HCT116 (cell line): Measurements from ENCODE around the gene RSPH6A. TPM values are rescaled to one million over a fixed set of nuclear protein-coding genes. Genes with fewer than 3 reads are reported as not detected.

ENCODE experiments used
- ATAC-seq: fragments of 200-7000 bp; cut with Tn5 transposase; 2 replicates; pipeline ENCODE4 v1.9.1; 2020; ENCODE audit warnings: mild to moderate bottlenecking, moderate library complexity
- BruUV-seq: library from RNA; stranded (reverse); fragments of 400-500 nt; replicated peaks from 2 replicates; lab custom pipeline; 2021; lab: Mats Ljungman, UMichigan
- CTCF ChIA-PET: fragments of 300-600 bp; sonication (Branson Sonifier 250); formaldehyde crosslinking; loops from one replicate; lab custom pipeline; 2021; ENCODE audit warnings: antibody characterized with exemption; lab: Charles Lee
- POLR2A ChIA-PET: fragments of 300-600, 350-600 bp; sonication (Branson Sonifier 250); formaldehyde crosslinking; loops from one replicate; lab custom pipeline; 2021; ENCODE audit warnings: antibody characterized with exemption; lab: Charles Lee
- RAD21 ChIA-PET, 2 experiments: fragments of 300-600 bp; sonication (Branson Sonifier 250); formaldehyde crosslinking; loops; one replicate each; lab custom pipeline; 2023; ENCODE audit warnings: low total read pairs in 2 of 2; ENCODE audit not compliant: uncharacterized antibody in 2 of 2, unreplicated experiment in 2 of 2, low non-redundant PET in 1 of 2; lab: Charles Lee
- DNase-seq: peaks from one replicate; pipeline ENCODE4 v3.0.0-alpha.2; 2010; ENCODE audit warnings: low read depth, low spot score
- H2AFZ ChIP-seq: fragments of 200-600 bp; shearing (Covaris generic), sonication (generic); 2 replicates; pipeline ENCODE4 v1.6.1; 2017; ENCODE audit warnings: low read depth, mixed run types, mixed read lengths, antibody characterized with exemption, low read length; ENCODE audit not compliant: poor library complexity, severe bottlenecking
- H3K27ac ChIP-seq: 2 replicates; pipeline ENCODE4 v1.5.1; 2012; ENCODE audit warnings: low read depth, low read length
- H3K27me3 ChIP-seq: fragments of 200-600 bp; sonication (generic); 2 replicates; pipeline ENCODE4 v1.6.1; 2016; ENCODE audit warnings: mixed run types, low read length, mixed read lengths; ENCODE audit not compliant: insufficient read depth
- H3K36me3 ChIP-seq, 2 experiments: fragments of 200-500 bp in 1 of 2; fragments of 200-600 bp in 1 of 2; sonication (Bioruptor generic) in 1 of 2; sonication (generic) in 1 of 2; 2 replicates each; pipeline versions ENCODE4 v1.5.1 to v1.6.1; 2014 to 2016; ENCODE audit warnings: low read length in 2 of 2, inconsistent platforms in 1 of 2, mixed read lengths in 1 of 2, mixed run types in 1 of 2; ENCODE audit not compliant: insufficient read depth in 2 of 2, control insufficient read depth in 1 of 2
- H3K4me1 ChIP-seq, 2 experiments: fragments of 200-600 bp in 1 of 2; sonication (generic) in 1 of 2; 2 replicates each; pipeline versions ENCODE4 v1.5.1 to v1.6.1; 2012 to 2017; ENCODE audit warnings: low read length in 2 of 2, inconsistent platforms in 1 of 2, mild to moderate bottlenecking in 1 of 2, mixed read lengths in 1 of 2, mixed run types in 1 of 2, moderate library complexity in 1 of 2; ENCODE audit not compliant: insufficient read depth in 2 of 2, control insufficient read depth in 1 of 2
- H3K4me2 ChIP-seq: fragments of 200-600 bp; sonication (generic); 2 replicates; pipeline ENCODE4 v1.6.1; 2017; ENCODE audit warnings: mixed run types, low read length, mixed read lengths
- H3K4me3 ChIP-seq, 2 experiments: fragments of 200-600 bp in 1 of 2; sonication (generic) in 1 of 2; replicated peaks in 1 of 2; 2 replicates each; pipeline ENCODE4 v1.5.1; 2011 to 2016; ENCODE audit warnings: low read length in 2 of 2, control low read depth in 1 of 2, low read depth in 1 of 2, mild to moderate bottlenecking in 1 of 2, mixed read lengths in 1 of 2, mixed run types in 1 of 2
- H3K79me2 ChIP-seq: fragments of 200-600 bp; sonication (generic); 2 replicates; pipeline ENCODE4 v1.6.1; 2017; ENCODE audit warnings: mild to moderate bottlenecking, mixed run types, low read length, moderate library complexity, mixed read lengths; ENCODE audit not compliant: insufficient read depth
- H3K9ac ChIP-seq: fragments of 200-600 bp; sonication (generic); 2 replicates; pipeline ENCODE4 v1.6.1; 2016; ENCODE audit warnings: low read length, mixed read lengths
- H3K9me2 ChIP-seq: fragments of 200-600 bp; sonication (generic), shearing (Covaris generic); 2 replicates; pipeline ENCODE4 v1.6.1; 2017; ENCODE audit warnings: mixed run types, mild to moderate bottlenecking, moderate library complexity; ENCODE audit not compliant: insufficient read depth
- H3K9me3 ChIP-seq, 2 experiments: fragments of 200-500 bp in 1 of 2; fragments of 200-600 bp in 1 of 2; sonication (Bioruptor generic) in 1 of 2; sonication (generic) in 1 of 2; 2 replicates each; pipeline ENCODE4 v1.6.1; 2014 to 2017; ENCODE audit warnings: low read length in 2 of 2, mixed read lengths in 2 of 2, inconsistent platforms in 1 of 2, low read depth in 1 of 2, mild to moderate bottlenecking in 1 of 2, mixed run types in 1 of 2, moderate library complexity in 1 of 2; ENCODE audit not compliant: control insufficient read depth in 1 of 2, insufficient read depth in 1 of 2
- H4K20me1 ChIP-seq: fragments of 200-600 bp; sonication (generic), shearing (Covaris generic); 2 replicates; pipeline ENCODE4 v1.6.1; 2017; ENCODE audit warnings: mixed run types, mild to moderate bottlenecking, moderate library complexity; ENCODE audit not compliant: insufficient read depth
- ATF3 ChIP-seq: IDR thresholded peaks from 2 replicates; pipeline ENCODE4 v1.6.1; 2012
- CEBPB ChIP-seq: IDR thresholded peaks from 2 replicates; pipeline ENCODE4 v1.6.1; 2012; ENCODE audit warnings: low read depth
- EZH2 ChIP-seq: fragments of 200-600 bp; sonication (generic); IDR thresholded peaks from 2 replicates; pipeline ENCODE4 v1.6.1; 2017; ENCODE audit warnings: antibody characterized with exemption, mixed run types
- EZH2phosphoT487 ChIP-seq: fragments of 200-600 bp; IDR thresholded peaks from 2 replicates; pipeline ENCODE4 v1.6.1; 2018; ENCODE audit warnings: antibody characterized with exemption, borderline replicate concordance
- FOSL1 ChIP-seq: IDR thresholded peaks from 2 replicates; pipeline ENCODE4 v1.6.1; 2012; ENCODE audit warnings: low read depth
- MAX ChIP-seq: IDR thresholded peaks from 2 replicates; pipeline ENCODE4 v1.6.1; 2012
- POLR2A ChIP-seq: IDR thresholded peaks from 2 replicates; pipeline ENCODE4 v1.7.0; 2011; ENCODE audit warnings: borderline replicate concordance; ENCODE audit not compliant: insufficient read depth, insufficient read length; ENCODE audit errors: extremely low read depth
- POLR2AphosphoS5 ChIP-seq: IDR thresholded peaks from 2 replicates; pipeline ENCODE4 v1.6.1; 2011; ENCODE audit warnings: mild to moderate bottlenecking, low read depth, low read length, moderate library complexity
- REST ChIP-seq: IDR thresholded peaks from 2 replicates; pipeline ENCODE4 v1.6.1; 2012; ENCODE audit warnings: low read depth
- SRF ChIP-seq: IDR thresholded peaks from 2 replicates; pipeline ENCODE4 v1.6.1; 2012; ENCODE audit warnings: low read depth
- ZBTB33 ChIP-seq: IDR thresholded peaks from 2 replicates; pipeline ENCODE4 v1.6.1; 2011; ENCODE audit warnings: mild to moderate bottlenecking, low read length, moderate library complexity; ENCODE audit not compliant: insufficient replicate concordance; ENCODE audit errors: extremely low read depth
- ZNF274 ChIP-seq: fragments of 200-500 bp; sonication (Bioruptor generic); IDR thresholded peaks from 2 replicates; pipeline ENCODE4 v1.6.1; 2014; ENCODE audit warnings: mild to moderate bottlenecking, low read depth, low read length, inconsistent platforms
- intact Hi-C: fragments of 100-400 bp; cut with micrococcal nuclease; formaldehyde crosslinking; loops from 2 replicates; pipeline ENCODE4 v1.10.0; 2022
- total RNA-seq: library from RNA; stranded (reverse); gene quantifications from one replicate; pipeline ENCODE4 v1.2.1, GENCODE V29; 2021; ENCODE audit not compliant: unreplicated experiment

Gene RSPH6A
- total RNA-seq, 1 experiment from 2014 or later: 0.57 TPM

GRCh38 chr19:45804140-45804958, 10.8 kb downstream of the RSPH6A start (continued):
- no peak for TF ChIP-seq MAX

- intact Hi-C loops: no loop called here
Measured at GRCh38 chr19:45801603-45802175, 13.4 kb downstream of the RSPH6A start.

More at GRCh38 chr19:45801603-45802175, 13.4 kb downstream of the RSPH6A start:
- ATAC-seq: no peak
- H3K36me3 ChIP-seq: no peaks in the 10 kb centered on the region
- ChIA-PET CTCF (interaction anchor here (3.9 kb wide), 1 partner anchor 32 kb away, joined by 54 read pairs; the partner anchor contains the start of gene SIX5), POLR2A (no interaction called here), RAD21 (no interaction called here)
- no peak overlapping the region for H3K4me2 ChIP-seq
- no peak overlapping the region for H2AFZ ChIP-seq
- no peaks in the 10 kb centered on the region for H3K79me2 ChIP-seq
- no peak overlapping the region for H3K4me3 ChIP-seq
- no peaks in the 10 kb centered on the region for H3K27me3 ChIP-seq
- BruUV-seq: no TSS peak
- no peak overlapping the region for H3K27ac ChIP-seq
- no peaks in the 10 kb centered on the region for H3K9me2 ChIP-seq
- TF ChIP-seq REST: no peak
- TF ChIP-seq ZBTB33: no peak
- TF ChIP-seq MAX: no peak
- TF ChIP-seq FOSL1: no peak
- TF ChIP-seq ATF3: no peak
- TF ChIP-seq SRF: no peak
- no peak for TF ChIP-seq POLR2A
- TF ChIP-seq EZH2phosphoT487: no peak
- no peak for TF ChIP-seq ZNF274
- TF ChIP-seq EZH2: no peak
- no peak for TF ChIP-seq POLR2AphosphoS5
- TF ChIP-seq CEBPB: no peak
- H4K20me1 ChIP-seq: no peaks in the 10 kb centered on the region
- H3K4me1 ChIP-seq: peaks cover 0 to 21% of the 10 kb centered on the region in 2 experiments; a peak in 2 of 4 replicates
- H3K9ac ChIP-seq: no peak overlapping the region
- H3K9me3 ChIP-seq: no peaks in the 10 kb centered on the region
- DNase-seq: no peak
